Lung (tissue), 12 donors: ENCODE data around the gene NREP. TPM values are rescaled to one million over a fixed set of nuclear protein-coding genes. Genes with fewer than 3 reads are reported as not detected.
A peak's percentile ranks its signal among the peaks of the same experiment; 100 is the strongest.

Experiments
- ATAC-seq: fragments of 200-7000 bp; cut with Tn5 transposase; one replicate; pipeline ENCODE4 v1.9.1; 2020; ENCODE audit warnings: moderate number of reproducible peaks; ENCODE audit not compliant: insufficient read depth, low FRiP score
- DNase-seq, 3 donors: peaks; one replicate each; pipeline ENCODE4 v3.0.0-alpha.2; 2013 to 2017
- H3K27ac ChIP-seq, 2 donors: one replicate each; pipeline ENCODE4 v1.5.1; 2013; ENCODE audit warnings: mild to moderate bottlenecking in 2 of 2, moderate library complexity in 2 of 2, control low read depth in 1 of 2, inconsistent platforms in 1 of 2, low read depth in 1 of 2, low read length in 1 of 2
- H3K27me3 ChIP-seq, 3 donors: one replicate each; pipeline ENCODE4 v1.5.1; 2013; ENCODE audit warnings: low read length in 2 of 3; ENCODE audit not compliant: control insufficient read depth in 3 of 3, insufficient read depth in 3 of 3
- H3K36me3 ChIP-seq, 4 donors: one replicate each; pipeline ENCODE4 v1.5.1; 2013; ENCODE audit warnings: low read length in 4 of 4, mild to moderate bottlenecking in 1 of 4, moderate library complexity in 1 of 4; ENCODE audit not compliant: control insufficient read depth in 4 of 4, insufficient read depth in 4 of 4
- H3K4me1 ChIP-seq, 5 donors: one replicate each; pipeline ENCODE4 v1.5.1; 2013; ENCODE audit warnings: low read length in 5 of 5, mild to moderate bottlenecking in 2 of 5, moderate library complexity in 1 of 5; ENCODE audit not compliant: control insufficient read depth in 5 of 5, insufficient read depth in 5 of 5
- H3K4me3 ChIP-seq: one replicate; pipeline ENCODE4 v1.5.1; 2013; ENCODE audit warnings: mild to moderate bottlenecking, control low read depth, moderate library complexity
- H3K9ac ChIP-seq, 2 donors: one replicate each; pipeline ENCODE4 v1.5.1; 2013; ENCODE audit warnings: low read length in 2 of 2, control low read depth in 1 of 2; ENCODE audit not compliant: insufficient read depth in 1 of 2
- H3K9me3 ChIP-seq, 4 donors: one replicate each; pipeline ENCODE4 v1.5.1; 2013; ENCODE audit warnings: low read length in 3 of 4, mild to moderate bottlenecking in 1 of 4, moderate library complexity in 1 of 4; ENCODE audit not compliant: control insufficient read depth in 4 of 4, insufficient read depth in 3 of 4
- CTCF ChIP-seq: IDR thresholded peaks from 2 replicates; pipeline ENCODE4 v1.5.1; 2012; ENCODE audit warnings: mild to moderate bottlenecking; ENCODE audit errors: control extremely low read depth, extremely low read depth
- WGBS, 2 donors: extraction: QIAGEN DNeasy Blood & Tissue Kit; methylation state at CpG; one replicate each; pipeline ENCODE4 v1.1.7; 2013; 5-methylcytosine and 5-hydroxymethylcytosine counted together
- polyA plus RNA-seq, 2 donors: library from polyadenylated mRNA; stranded (reverse); fragments of 200-250 nt; gene quantifications; one replicate each; pipeline ENCODE4 v1.2.1, GENCODE V29; 2013
- total RNA-seq, 2 donors: library from RNA; depleted of rRNA in 1 of 2; stranded (reverse); fragments of >200 nt in 1 of 2; gene quantifications; one replicate each; pipeline ENCODE4 v1.2.1, GENCODE V29; 2014 to 2021
- donor health status: control.
- donor health status: control.
- donor health status: Bipolar disorder and iron deficiency.
- donor health status: healthy.
- donor health status: DM: yes; HTN: yes; CAD: no.

Gene NREP
- total and polyA plus RNA-seq, 4 donors: 10.8 to 326 (median 16.8) TPM

DNA sequence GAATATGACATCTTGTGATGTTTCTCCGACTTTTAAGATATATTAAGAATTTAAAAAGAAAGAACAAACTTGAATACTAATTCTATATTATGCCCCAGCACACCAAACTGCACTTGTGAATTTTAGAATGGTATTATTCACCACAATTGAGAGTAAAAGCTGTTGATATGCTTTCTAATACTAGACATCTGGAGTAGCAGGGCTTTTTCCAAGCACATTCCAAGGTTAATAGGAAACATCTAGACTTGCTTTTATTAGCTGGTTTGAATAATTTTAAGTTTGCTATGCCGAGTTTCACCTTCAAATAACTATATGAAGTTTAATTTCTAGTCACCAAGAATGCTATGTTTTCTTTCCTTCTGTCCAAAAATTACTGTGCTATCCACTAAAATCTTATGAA lies 13.5 kb downstream of the NREP start:
- no peaks in the 10 kb centered on the region for H3K9me3 ChIP-seq
- TF ChIP-seq CTCF: no peak
- H3K27me3 ChIP-seq: no peaks in the 10 kb centered on the region
- no peak overlapping the region for H3K4me3 ChIP-seq
- H3K27ac ChIP-seq: no peak overlapping the region
- peaks cover 0 to 14% (median 6%) of the 10 kb centered on the region in 4 donors for H3K36me3 ChIP-seq
- H3K4me1 ChIP-seq: peaks cover 8 to 93% (median 52%) of the 10 kb centered on the region in 5 donors
- DNase-seq (no peak), ATAC-seq (no peak)
- 54 to 69% methylated on average over 2 of the region's 2 CpGs for WGBS, 2 donors
- no peak overlapping the region for H3K9ac ChIP-seq

DNA sequence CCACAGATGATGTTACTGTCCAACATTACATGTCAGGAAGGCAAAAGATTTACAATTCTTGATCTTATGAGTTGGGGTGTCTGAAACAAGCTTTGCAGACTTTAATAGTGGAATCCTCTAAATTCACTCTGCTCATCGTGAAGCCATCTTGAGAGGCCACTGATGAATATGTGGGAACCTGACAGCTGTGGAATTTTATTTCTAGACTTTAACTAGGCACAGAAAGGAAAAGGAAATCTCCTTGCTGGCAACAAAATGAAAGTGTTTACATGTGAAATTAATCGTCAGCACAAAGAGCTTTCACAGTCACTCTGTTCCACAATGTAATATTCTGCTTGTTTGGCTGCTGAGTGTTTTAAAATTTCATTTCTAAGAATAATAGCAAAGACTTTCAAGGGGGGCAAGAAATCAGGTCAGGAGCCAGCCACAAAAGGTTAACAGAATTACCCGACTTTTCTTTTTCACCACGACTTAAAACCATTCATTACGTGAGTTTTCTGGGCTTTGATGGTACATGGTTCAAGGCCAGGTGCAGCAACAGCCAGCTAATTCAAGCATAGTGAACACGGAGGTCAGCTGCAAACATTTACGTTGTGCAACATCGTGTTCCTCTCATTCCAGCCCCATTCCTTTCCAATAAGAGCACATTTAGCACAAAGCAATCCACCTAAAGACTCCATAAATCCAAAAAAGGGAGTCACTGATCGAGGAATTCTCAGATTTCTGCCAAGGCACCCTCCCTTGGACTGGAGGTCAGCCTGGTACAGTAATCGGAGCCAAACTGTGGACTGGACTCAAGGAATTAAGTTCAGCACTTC lies 14.6 kb downstream of the NREP start:
- DNase-seq (peak; percentile 41 to 84 (median 80)), ATAC-seq (no peak)
- Histone ChIP-seq H3K9me3 (no peaks in the 10 kb centered on the region), H3K27me3 (no peaks in the 10 kb centered on the region), H3K27ac (peak overlapping the region; percentile 47 to 68), H3K4me1 (peaks cover 8 to 93% (median 51%) of the 10 kb centered on the region in 5 donors), H3K9ac (peak overlapping the region in 1 of 2 donors; percentile 74), H3K4me3 (no peak overlapping the region), H3K36me3 (peaks cover 0 to 11% (median 2%) of the 10 kb centered on the region in 4 donors)
- WGBS, 2 donors: 28 to 56% methylated on average over 10 of the region's 10 CpGs
- TF ChIP-seq CTCF: no peak

GRCh38 chr5:111741278-111741677 lies 15.7 kb downstream of the NREP start:
- DNase-seq (no peak), ATAC-seq (no peak)
- peak overlapping the region in 1 of 2 donors; percentile 68 for H3K27ac ChIP-seq
- no peak overlapping the region for H3K9ac ChIP-seq
- peaks cover 0 to 7% (median 2%) of the 10 kb centered on the region in 4 donors for H3K36me3 ChIP-seq
- no peak for TF ChIP-seq CTCF
- H3K27me3 ChIP-seq: no peaks in the 10 kb centered on the region
- WGBS, 2 donors: 66 to 69% methylated on average over 3 of the region's 3 CpGs
- H3K4me3 ChIP-seq: no peak overlapping the region
- peaks cover 7 to 96% (median 49%) of the 10 kb centered on the region in 5 donors for H3K4me1 ChIP-seq
- H3K9me3 ChIP-seq: no peaks in the 10 kb centered on the region
